GM21423 (cell line): ENCODE results near the gene FAM221B.
A peak's percentile ranks its signal among the peaks of the same experiment; 100 is the strongest.

Source experiments
- ATAC-seq: cut with Tn5 transposase; IDR thresholded peaks from one replicate; pipeline ENCODE4 v1.9.1; 2021; ENCODE audit warnings: mild to moderate bottlenecking, moderate library complexity; ENCODE audit not compliant: unreplicated experiment

Gene FAM221B

GRCh38 chr9:35822926-35823325 is 5.6 kb downstream of the FAM221B start:
- no peak for ATAC-seq

- ATAC-seq: no peak
Measured at GRCh38 chr9:35820076-35820475, 8.5 kb downstream of the FAM221B start.

GRCh38 chr9:35818341-35818740 is 10.2 kb downstream of the FAM221B start:
- ATAC-seq: no peak

- ATAC-seq: no peak
Measured at GRCh38 chr9:35816708-35817107, 11.8 kb downstream of the FAM221B start.

GRCh38 chr9:35814841-35815543 is 13.5 kb downstream of the FAM221B start, which contains the start of gene HINT2:
TSS of gene HINT2 (minus strand) at chr9:35815042. CDS start at chr9:35814979, 63 bp downstream.
- peak; percentile 66 for ATAC-seq

- peak; percentile 19 for ATAC-seq
Measured at GRCh38 chr9:35814106-35814840, 14.3 kb downstream of the FAM221B start.

GRCh38 chr9:35813434-35814105 is 15.0 kb downstream of the FAM221B start:
- no peak for ATAC-seq

GRCh38 chr9:35812025-35812602 is 16.4 kb downstream of the FAM221B start, which contains the start of gene SPAG8:
TSS of gene SPAG8 (minus strand) at chr9:35812262. CDS start at chr9:35812147, 115 bp downstream.
- ATAC-seq: peak; percentile 67

- ATAC-seq: no peak
Measured at GRCh38 chr9:35811381-35812024, 17.0 kb downstream of the FAM221B start.

GRCh38 chr9:35810122-35810521 is 18.4 kb downstream of the FAM221B start:
- ATAC-seq: no peak

GRCh38 chr9:35808433-35808832 is 20.1 kb downstream of the FAM221B start:
- ATAC-seq: no peak

GRCh38 chr9:35806101-35806500 is 22.4 kb downstream of the FAM221B start:
- no peak for ATAC-seq

- no peak for ATAC-seq
Measured at GRCh38 chr9:35801328-35802128, 27.0 kb downstream of the FAM221B start.

GRCh38 chr9:35800530-35800929 is 28.0 kb downstream of the FAM221B start:
- no peak for ATAC-seq

GRCh38 chr9:35798658-35799374 is 29.7 kb downstream of the FAM221B start:
- ATAC-seq: no peak

- no peak for ATAC-seq
Measured at GRCh38 chr9:35797311-35798109, 31.0 kb downstream of the FAM221B start.

- no peak for ATAC-seq
Measured at GRCh38 chr9:35795695-35796094, 32.8 kb downstream of the FAM221B start.

- no peak for ATAC-seq
Measured at GRCh38 chr9:35793461-35793860, 35.1 kb downstream of the FAM221B start.
